ENCODE measurements around the gene DENND4C. TPM values are rescaled to one million over a fixed set of nuclear protein-coding genes. Genes with fewer than 3 reads are reported as not detected.
"Not testable (repeated sequence)": the region's sequence is repeated elsewhere in the genome, so short reads cannot be mapped to it uniquely, and the experiment has no call there.

DENND4C gene
- total RNA-seq, 1 donor from 2014 or later, result 22.8 TPM

DNA sequence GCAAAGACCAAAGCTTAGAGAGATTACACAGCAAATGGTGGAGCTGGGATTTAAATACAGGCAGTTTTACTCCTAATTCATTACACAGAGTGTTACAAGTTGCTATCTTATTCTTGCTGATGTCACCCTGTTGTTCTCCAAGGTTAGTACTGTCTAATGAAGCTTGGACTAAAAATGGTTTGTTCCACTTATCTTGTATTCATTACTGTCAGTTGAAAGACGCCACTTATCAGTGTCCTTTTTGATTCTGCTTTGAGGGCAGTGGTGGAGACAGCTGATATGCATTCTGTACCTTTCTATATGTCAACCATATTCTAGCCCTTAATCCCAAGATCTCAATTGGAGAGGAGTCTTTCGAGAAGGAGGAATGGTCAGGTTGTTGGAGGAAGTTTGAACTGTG, 14.0 kb upstream of the DENND4C start:
- ATAC-seq (peak; percentile 63), DNase-seq (no peak)
- intact Hi-C loops (cut with micrococcal nuclease), result no loop called here

DNA sequence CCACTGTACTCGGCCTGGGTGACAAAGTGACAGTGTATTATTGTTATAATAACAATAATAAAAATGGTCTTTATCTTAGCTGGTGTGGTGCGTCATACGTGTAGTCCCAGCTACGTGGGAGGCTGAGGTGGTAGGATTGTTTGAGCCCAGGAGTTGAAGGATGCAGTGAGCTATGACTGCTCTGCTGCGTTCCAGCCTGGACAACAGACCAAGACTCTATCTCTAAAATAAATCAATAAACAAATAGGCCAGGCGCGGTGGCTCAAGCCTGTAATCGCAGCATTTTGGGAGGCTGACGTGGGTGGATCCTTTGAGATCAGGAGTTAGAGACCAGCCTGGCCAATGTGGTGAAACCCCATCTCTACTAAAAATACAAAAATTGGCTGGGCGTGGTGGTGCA, 9.2 kb upstream of the DENND4C start:
- intact Hi-C loops (cut with micrococcal nuclease), result no loop called here
- ATAC-seq, result no peak

DNA sequence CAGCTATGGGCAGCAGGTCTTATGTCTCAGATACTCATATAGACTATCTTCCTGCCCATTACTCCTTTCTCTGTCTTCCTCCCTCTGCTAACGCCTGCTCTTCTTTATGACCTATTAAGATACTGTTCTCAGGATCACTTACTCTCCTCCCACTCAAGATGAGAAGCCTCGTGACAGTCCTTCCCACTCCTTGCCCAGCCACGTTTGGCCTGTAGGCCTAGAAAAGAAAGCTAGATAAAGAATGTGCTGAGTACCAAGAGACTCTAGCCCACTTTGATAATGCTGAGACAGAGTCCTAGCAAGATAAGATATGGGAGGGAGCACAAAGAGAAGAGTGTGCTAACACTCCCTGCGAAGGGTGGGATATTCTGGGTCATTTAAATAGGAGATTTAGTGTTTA, 6.8 kb upstream of the DENND4C start:
- DNase-seq (no peak), ATAC-seq (peak; percentile 26)
- intact Hi-C loops (cut with micrococcal nuclease), result no loop called here

More for the DNA sequence above, 9.2 kb upstream of the DENND4C start:
- DNase-seq, result no peak

DNA sequence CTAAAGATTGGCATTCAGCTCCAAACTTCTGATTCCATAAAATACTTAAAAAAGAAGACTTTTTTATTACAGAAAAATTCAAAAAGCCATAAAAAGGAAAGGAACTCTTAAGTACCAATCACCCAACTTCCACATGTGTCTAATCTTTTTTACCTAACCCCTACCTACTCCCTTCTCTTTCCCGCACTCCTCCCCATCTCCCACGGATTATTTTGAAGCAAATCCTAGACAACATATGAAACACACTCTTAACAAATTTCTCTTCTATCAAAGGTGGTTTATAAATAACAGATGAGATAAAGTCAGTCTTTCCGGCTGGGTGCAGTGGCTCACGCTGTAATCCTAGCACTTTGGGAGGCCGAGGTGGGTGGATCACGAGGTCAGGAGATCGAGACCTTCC, 5.9 kb upstream of the DENND4C start:
- intact Hi-C loops (cut with micrococcal nuclease), result no loop called here
- no peak for DNase-seq

DNA sequence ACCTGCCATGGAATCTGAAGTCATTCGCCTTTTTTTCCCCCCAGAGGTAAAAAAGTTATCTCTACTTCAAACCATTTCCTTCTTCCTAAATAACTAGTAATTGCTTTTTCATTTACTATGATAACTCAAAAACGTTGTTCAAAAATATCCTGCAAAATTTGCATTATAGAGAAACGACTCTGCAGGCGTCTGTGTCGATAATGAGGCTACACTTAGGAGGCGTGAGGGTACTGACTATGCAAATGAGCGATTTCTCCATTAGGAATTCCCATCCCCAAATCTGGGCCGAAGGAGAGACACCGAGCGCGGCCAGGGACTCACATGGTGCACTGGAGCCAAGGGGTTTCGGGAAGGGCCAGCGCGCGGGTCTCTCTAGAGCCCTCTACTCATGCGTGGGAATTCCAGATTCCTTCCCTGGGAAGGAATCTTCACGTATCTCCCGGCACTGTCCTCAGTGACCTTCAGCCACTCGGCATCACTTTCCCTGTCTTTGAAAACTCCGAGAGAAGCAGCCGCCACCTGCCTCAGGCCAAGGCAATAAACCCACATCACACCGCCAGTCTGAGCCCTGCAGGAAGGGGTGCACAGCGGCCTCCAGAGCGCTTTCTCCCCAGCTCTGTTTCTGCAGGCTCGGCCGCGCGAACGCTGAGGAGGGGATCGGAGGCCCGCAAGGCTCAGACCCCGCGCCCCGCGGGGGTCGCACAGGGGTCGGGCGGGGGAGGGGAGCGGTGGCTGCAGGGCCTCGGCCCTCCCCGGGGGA, 718 bp upstream of the DENND4C start:
- intact Hi-C loops (cut with micrococcal nuclease), result no loop called here
- ATAC-seq, result peak; percentile 65

More for the DNA sequence above, 5.9 kb upstream of the DENND4C start:
- no peak for ATAC-seq

GRCh38 chr9:19231126-19231903, 822 bp downstream of the DENND4C start:
- DNase-seq, result no peak
- intact Hi-C loops (cut with micrococcal nuclease), result no loop called here
- peak; percentile 4 for ATAC-seq

More for the DNA sequence above, 718 bp upstream of the DENND4C start:
- DNase-seq, result peak; percentile 71

DNA sequence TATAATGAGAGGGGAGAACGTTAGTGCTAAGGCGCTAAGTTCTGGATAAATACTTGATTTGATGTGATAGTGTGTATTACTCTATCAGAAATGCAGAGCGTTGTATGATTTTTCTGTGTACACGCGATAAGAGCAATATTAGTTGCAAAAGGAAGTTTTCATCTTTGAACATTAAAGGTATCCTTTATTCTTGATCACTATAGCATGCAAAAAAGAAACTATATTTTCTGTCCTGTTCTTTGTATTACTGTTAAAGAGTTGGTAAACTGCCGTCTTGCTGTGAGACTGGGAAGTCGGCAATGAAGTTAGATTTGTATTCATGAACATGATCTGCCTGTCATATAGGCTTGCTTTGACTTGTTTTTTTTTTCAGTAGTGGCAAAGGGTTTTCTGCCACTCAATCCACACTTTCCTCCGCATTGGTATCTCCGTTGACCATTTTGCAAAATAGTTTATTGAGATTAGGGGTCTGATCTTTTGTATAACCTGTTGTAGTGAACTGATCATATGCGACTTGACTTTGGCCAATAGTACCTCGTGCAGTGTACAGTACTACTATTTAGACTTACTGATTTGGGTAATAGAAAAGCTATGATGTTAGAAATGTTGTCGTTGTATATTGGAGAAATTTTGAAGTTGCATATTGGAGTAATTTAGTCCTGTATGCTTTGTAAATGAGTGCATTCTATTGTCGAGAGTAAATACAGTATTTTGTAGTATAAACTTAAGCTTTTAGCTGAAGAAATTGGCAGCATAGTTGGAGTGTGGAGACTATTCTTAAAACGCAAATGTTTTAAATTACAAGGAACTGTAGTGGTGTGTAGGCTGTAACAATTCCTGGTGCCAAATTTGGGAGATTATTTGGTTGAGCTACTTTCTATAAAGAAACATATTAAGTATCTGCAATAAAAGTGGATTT, 1.7 kb downstream of the DENND4C start:
- intact Hi-C loops (cut with micrococcal nuclease), result no loop called here
- ATAC-seq, result no peak

DNA sequence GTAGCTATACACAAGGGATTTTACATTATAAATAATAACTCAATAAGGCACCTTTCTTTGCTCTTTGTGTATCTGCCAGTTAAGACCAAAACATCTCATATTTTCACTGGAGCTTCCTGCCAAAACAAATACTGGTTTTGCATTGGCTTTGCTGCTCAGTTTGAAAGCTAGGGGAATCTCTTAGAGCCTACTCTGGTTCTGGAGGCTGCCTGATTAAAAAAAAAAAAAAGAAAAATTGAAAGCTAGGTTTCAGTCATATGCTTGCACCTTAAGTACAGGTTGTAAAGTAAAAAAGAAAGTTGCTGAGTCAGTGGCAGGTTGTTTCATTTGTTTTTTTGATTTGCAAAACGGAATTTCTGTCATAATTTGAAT, 2.3 kb downstream of the DENND4C start:
- DNase-seq (no peak), ATAC-seq (no peak)
- intact Hi-C loops (cut with micrococcal nuclease), result no loop called here

More for the DNA sequence above, 1.7 kb downstream of the DENND4C start:
- DNase-seq, result no peak

GRCh38 chr9:19233344-19233743, 2.9 kb downstream of the DENND4C start:
- ATAC-seq, result no peak
- DNase-seq, result no peak
- intact Hi-C loops (cut with micrococcal nuclease), result no loop called here

DNA sequence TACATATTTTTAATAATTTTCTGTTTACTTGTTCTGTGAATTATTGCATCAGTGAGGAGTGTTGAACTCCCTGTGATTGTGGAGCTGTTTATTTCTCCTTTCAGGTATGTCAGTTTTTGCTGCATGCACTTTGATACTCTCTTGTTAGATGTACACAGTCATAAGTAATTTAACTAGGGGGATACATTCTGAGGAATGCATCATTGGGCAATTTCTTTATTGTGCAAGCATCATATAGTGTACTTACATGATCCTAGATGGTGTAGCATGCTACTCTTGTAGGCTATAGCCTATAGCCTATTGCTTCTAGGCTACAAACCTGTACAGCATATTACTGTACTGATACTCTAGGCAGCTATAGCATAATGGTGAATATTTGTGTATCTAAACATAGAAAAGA, 9.5 kb downstream of the DENND4C start:
- intact Hi-C loops (cut with micrococcal nuclease), result loop anchor here (5.0 kb wide), 1 partner anchor 118 kb away; no protein-coding TSS in a partner anchor
- ATAC-seq (no peak), DNase-seq (no peak)

DNA sequence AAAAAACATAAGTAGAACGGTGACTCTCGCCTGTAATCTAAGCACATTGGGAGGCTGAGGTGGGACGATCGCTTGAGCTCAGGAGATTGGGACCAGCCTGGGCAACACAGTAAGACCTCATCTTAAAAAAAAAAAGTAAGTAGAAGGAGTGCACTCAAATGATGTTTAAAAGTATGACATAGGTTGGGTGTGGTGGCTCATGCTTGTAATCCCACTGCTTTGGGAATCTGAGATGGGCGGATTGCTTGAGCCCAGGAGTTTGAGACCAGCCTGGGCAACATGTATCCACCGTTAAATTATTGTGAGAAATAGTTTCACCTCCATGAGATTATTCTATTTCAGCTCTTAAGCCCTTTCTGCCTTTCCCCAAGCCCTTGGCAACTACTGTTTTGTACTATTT, 11.2 kb downstream of the DENND4C start:
- intact Hi-C loops (cut with micrococcal nuclease), result no loop called here
- DNase-seq, result no peak
- no peak for ATAC-seq

- intact Hi-C loops (cut with micrococcal nuclease), result no loop called here
- no peak for ATAC-seq
These were observed 13.0 kb downstream of the DENND4C start for GRCh38 chr9:19243366-19244033.

GRCh38 chr9:19246891-19247290, 16.4 kb downstream of the DENND4C start:
- DNase-seq (no peak), ATAC-seq (no peak)
- intact Hi-C loops (cut with micrococcal nuclease), result no loop called here

More at GRCh38 chr9:19243366-19244033, 13.0 kb downstream of the DENND4C start:
- DNase-seq, result no peak

GRCh38 chr9:19247420-19247819, 16.9 kb downstream of the DENND4C start:
- intact Hi-C loops (cut with micrococcal nuclease), result no loop called here

DNA sequence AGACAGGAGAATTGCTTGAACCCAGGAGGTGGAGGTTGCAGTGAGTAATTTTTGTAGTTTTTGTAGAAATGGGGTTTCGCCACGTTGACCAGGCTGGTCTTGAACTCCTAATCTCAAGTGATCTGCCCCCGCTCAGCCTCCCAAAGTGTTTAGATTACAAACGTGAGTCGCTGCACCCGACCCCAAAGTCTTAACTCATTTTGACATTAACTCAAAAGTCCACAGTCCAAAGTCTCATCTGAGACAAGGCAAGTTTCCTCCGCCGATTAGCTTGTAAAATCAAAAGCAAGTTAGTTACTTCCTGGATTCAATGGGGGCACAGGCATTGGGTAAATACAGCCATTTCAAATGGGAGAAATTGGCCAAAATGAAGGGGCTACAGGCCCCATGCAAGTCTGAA, 19.9 kb downstream of the DENND4C start:
- DNase-seq; ATAC-seq; intact Hi-C loops (cut with micrococcal nuclease): not testable (repeated sequence)

More at GRCh38 chr9:19247420-19247819, 16.9 kb downstream of the DENND4C start:
- ATAC-seq (no peak), DNase-seq (no peak)

- DNase-seq; ATAC-seq; intact Hi-C loops (cut with micrococcal nuclease): not testable (repeated sequence)
These were observed 20.7 kb downstream of the DENND4C start for GRCh38 chr9:19251203-19251602.

DNA sequence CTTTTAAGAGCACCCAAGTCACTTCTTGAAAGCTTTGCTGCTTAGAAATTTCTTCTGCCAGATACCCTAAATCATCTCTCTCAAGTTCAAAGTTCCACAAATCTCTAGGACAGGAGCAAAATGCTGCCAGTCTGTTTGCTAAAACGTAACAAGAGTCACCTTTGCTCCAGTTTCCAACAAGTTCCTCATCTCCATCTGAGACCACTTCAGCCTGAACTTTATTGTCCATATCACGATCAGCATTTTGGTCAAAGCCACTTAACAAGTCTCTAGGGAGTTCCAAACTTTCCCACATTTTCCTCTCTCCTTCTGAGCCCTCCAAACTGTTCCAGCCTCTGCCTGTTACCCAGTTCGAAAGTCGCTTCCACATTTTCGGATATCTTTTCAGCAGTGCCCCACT, 21.1 kb downstream of the DENND4C start:
- intact Hi-C loops (cut with micrococcal nuclease); DNase-seq; ATAC-seq: not testable (repeated sequence)

- DNase-seq (no peak), ATAC-seq (peak; percentile 39)
- intact Hi-C loops (cut with micrococcal nuclease), result no loop called here
These were observed 21.8 kb downstream of the DENND4C start for GRCh38 chr9:19252174-19252884.
